ENCODE data around the gene COL24A1.

DNA sequence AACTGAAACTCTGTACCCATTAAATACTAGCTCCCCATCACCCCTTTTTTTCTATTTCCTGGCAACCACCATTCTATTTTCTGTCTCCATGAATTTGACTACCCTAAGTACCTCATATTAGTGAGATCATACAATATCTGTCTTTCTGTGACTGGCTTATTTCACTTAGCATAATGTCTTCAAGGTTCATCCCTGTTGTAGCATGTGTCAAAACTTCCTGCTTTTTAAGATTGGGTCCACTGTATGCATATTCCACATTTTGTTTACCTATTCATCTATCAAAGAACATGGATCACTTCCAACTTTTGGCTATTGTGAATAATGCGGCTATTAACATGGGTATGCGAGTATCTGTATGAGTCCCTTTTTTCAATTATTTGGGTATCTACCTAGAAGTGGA is 266.7 kb downstream of the COL24A1 start:
- TF ChIP-seq POLR2AphosphoS5 (IDR thresholded peaks at IDR 0.05) (no peak), POLR2A (IDR thresholded peaks at IDR 0.05) (no peak)
